Mesenchymal stem cell (in vitro differentiated cells and primary cell): ENCODE data around the gene BASP1.
"Not testable (repeated sequence)": the region's sequence is repeated elsewhere in the genome, so short reads cannot be mapped to it uniquely, and the experiment has no call there.

Experiments
- DNase-seq: peaks from one replicate; pipeline ENCODE4 v3.0.0-alpha.2; 2013
- H2AFZ ChIP-seq: one replicate; pipeline ENCODE4 v1.6.1; 2013; ENCODE audit warnings: low read depth, mild to moderate bottlenecking, control low read depth, inconsistent platforms, low read length, moderate library complexity
- H2AK5ac ChIP-seq: 2 replicates; pipeline ENCODE4 v1.6.1; 2013; ENCODE audit warnings: low read length, moderate library complexity, mild to moderate bottlenecking, inconsistent platforms; ENCODE audit not compliant: severe bottlenecking
- H2BK120ac ChIP-seq: one replicate; pipeline ENCODE4 v1.6.1; 2013; ENCODE audit warnings: low read depth, mild to moderate bottlenecking, inconsistent platforms, low read length, moderate library complexity
- H2BK12ac ChIP-seq, 2 experiments: one replicate each; pipeline ENCODE4 v1.6.1; 2013; ENCODE audit warnings: inconsistent platforms in 2 of 2, low read length in 2 of 2, mild to moderate bottlenecking in 2 of 2, moderate library complexity in 2 of 2, control low read depth in 1 of 2
- H2BK15ac ChIP-seq: one replicate; pipeline ENCODE4 v1.6.1; 2013; ENCODE audit warnings: mild to moderate bottlenecking, low read depth, inconsistent platforms; ENCODE audit not compliant: poor library complexity, severe bottlenecking
- H2BK5ac ChIP-seq: 2 replicates; pipeline ENCODE4 v1.6.1; 2013; ENCODE audit warnings: low read depth, mild to moderate bottlenecking, low read length, control low read depth, inconsistent platforms; ENCODE audit not compliant: poor library complexity, severe bottlenecking
- H3K14ac ChIP-seq, 2 experiments: one replicate each; pipeline ENCODE4 v1.6.1; 2013; ENCODE audit warnings: inconsistent platforms in 2 of 2, low read length in 2 of 2, control low read depth in 1 of 2, mild to moderate bottlenecking in 1 of 2, moderate library complexity in 1 of 2
- H3K18ac ChIP-seq, 2 experiments: one replicate each; pipeline ENCODE4 v1.6.1; 2013; ENCODE audit warnings: inconsistent platforms in 2 of 2, low read length in 2 of 2, control low read depth in 1 of 2, low read depth in 1 of 2, mild to moderate bottlenecking in 1 of 2
- H3K23ac ChIP-seq, 2 experiments: one replicate each; pipeline ENCODE4 v1.6.1; 2013; ENCODE audit warnings: inconsistent platforms in 2 of 2, low read length in 2 of 2, mild to moderate bottlenecking in 2 of 2, moderate library complexity in 2 of 2, control low read depth in 1 of 2
- H3K27ac ChIP-seq: 2 replicates; pipeline ENCODE4 v1.5.1; 2013; ENCODE audit warnings: mild to moderate bottlenecking, moderate library complexity, low read length, control low read depth, inconsistent platforms; ENCODE audit not compliant: poor library complexity, severe bottlenecking
- H3K27me3 ChIP-seq, 2 experiments: 2 replicates each; pipeline versions ENCODE4 v1.6.1 to v1.7.0; 2013; ENCODE audit warnings: low read length in 2 of 2, mild to moderate bottlenecking in 2 of 2, moderate library complexity in 2 of 2, control low read depth in 1 of 2, inconsistent platforms in 1 of 2; ENCODE audit not compliant: control insufficient read depth in 1 of 2, insufficient read depth in 1 of 2
- H3K36me3 ChIP-seq, 2 experiments: 2 replicates each; pipeline versions ENCODE4 v1.6.1 to v1.7.0; 2013; ENCODE audit warnings: low read length in 2 of 2, control low read depth in 1 of 2, inconsistent platforms in 1 of 2, low read depth in 1 of 2, mild to moderate bottlenecking in 1 of 2; ENCODE audit not compliant: insufficient read depth in 2 of 2, control insufficient read depth in 1 of 2
- H3K4ac ChIP-seq, 2 experiments: one replicate each; pipeline ENCODE4 v1.6.1; 2013; ENCODE audit warnings: inconsistent platforms in 2 of 2, low read length in 2 of 2, mild to moderate bottlenecking in 2 of 2, moderate library complexity in 2 of 2, control low read depth in 1 of 2, low read depth in 1 of 2
- H3K4me1 ChIP-seq: 2 replicates; pipeline ENCODE4 v1.6.1; 2013; ENCODE audit warnings: low read depth, low read length, control low read depth; ENCODE audit not compliant: control insufficient read depth, insufficient read depth
- H3K4me2 ChIP-seq: 2 replicates; pipeline ENCODE4 v1.6.1; 2013; ENCODE audit warnings: low read length, mild to moderate bottlenecking, inconsistent platforms; ENCODE audit not compliant: poor library complexity, severe bottlenecking
- H3K4me3 ChIP-seq, 2 experiments: 2 replicates each; pipeline versions ENCODE4 v1.5.1 to v1.7.0; 2013; ENCODE audit warnings: low read length in 2 of 2, mild to moderate bottlenecking in 2 of 2, control low read depth in 1 of 2, low read depth in 1 of 2; ENCODE audit not compliant: insufficient read depth in 1 of 2
- H3K79me1 ChIP-seq: replicated peaks from 2 replicates; pipeline ENCODE4 v1.6.1; 2013; ENCODE audit warnings: mild to moderate bottlenecking, control low read depth, low read length, inconsistent platforms; ENCODE audit not compliant: poor library complexity, severe bottlenecking
- H3K9ac ChIP-seq: 2 replicates; pipeline ENCODE4 v1.7.0; 2013; ENCODE audit warnings: mild to moderate bottlenecking, low read length, moderate library complexity
- H3K9me3 ChIP-seq: 2 replicates; pipeline ENCODE4 v1.7.0; 2013; ENCODE audit warnings: mild to moderate bottlenecking, low read length; ENCODE audit not compliant: control insufficient read depth
- H4K8ac ChIP-seq: one replicate; pipeline ENCODE4 v1.6.1; 2013; ENCODE audit warnings: inconsistent platforms, mild to moderate bottlenecking, low read length, moderate library complexity
- H4K91ac ChIP-seq: one replicate; pipeline ENCODE4 v1.6.1; 2013; ENCODE audit warnings: mild to moderate bottlenecking, low read length, inconsistent platforms
- WGBS: methylation state at CpG from one replicate; pipeline ENCODE4 v1.1.7; 2013; ENCODE audit warnings: mixed read lengths; 5-methylcytosine and 5-hydroxymethylcytosine counted together

BASP1 gene

GRCh38 chr5:17316970-17317459, 99.6 kb downstream of the BASP1 start:
- Histone ChIP-seq H4K91ac (no peak overlapping the region), H3K9me3 (no peaks in the 10 kb centered on the region), H2BK120ac (no peak overlapping the region), H2BK15ac (no peak overlapping the region), H3K9ac (no peak overlapping the region), H2AFZ (no peak overlapping the region), H2BK12ac (peak overlapping the region; percentile 33 to 79), H3K36me3 (no peaks in the 10 kb centered on the region), H3K18ac (no peak overlapping the region), H2BK5ac (no peak overlapping the region), H3K27me3 (no peaks in the 10 kb centered on the region), H2AK5ac (no peak overlapping the region), H3K23ac (no peak overlapping the region), H3K4me1 (peaks cover 5% of the 10 kb centered on the region), H3K27ac (peak overlapping the region; percentile 33), H3K79me1 (no peaks in the 10 kb centered on the region), H3K4me2 (no peak overlapping the region), H3K14ac (no peak overlapping the region), H4K8ac (no peak overlapping the region), H3K4ac (no peak overlapping the region), H3K4me3 (no peak overlapping the region)
- WGBS, result 16% methylated on average over 5 of the region's 6 CpGs
- peak; percentile 38 for DNase-seq

GRCh38 chr5:17317473-17317872, 100.0 kb downstream of the BASP1 start:
- no peak overlapping the region for H3K9ac ChIP-seq
- H3K18ac ChIP-seq, result no peak overlapping the region
- no peaks in the 10 kb centered on the region for H3K9me3 ChIP-seq
- no peaks in the 10 kb centered on the region for H3K79me1 ChIP-seq
- H3K23ac ChIP-seq, result no peak overlapping the region
- no peak overlapping the region for H3K4ac ChIP-seq
- no peak overlapping the region for H2AFZ ChIP-seq
- H4K8ac ChIP-seq, result peak overlapping the region; percentile 12
- no peak overlapping the region for H3K4me2 ChIP-seq
- H3K27me3 ChIP-seq, result no peaks in the 10 kb centered on the region
- H2BK120ac ChIP-seq, result no peak overlapping the region
- H3K36me3 ChIP-seq, result no peaks in the 10 kb centered on the region
- H4K91ac ChIP-seq, result peak overlapping the region; percentile 1
- WGBS, result 21% methylated on average over 4 of the region's 5 CpGs
- no peak overlapping the region for H3K27ac ChIP-seq
- H2BK5ac ChIP-seq, result no peak overlapping the region
- H3K4me1 ChIP-seq, result peaks cover 5% of the 10 kb centered on the region
- H3K4me3 ChIP-seq, result no peak overlapping the region
- no peak overlapping the region for H2AK5ac ChIP-seq
- peak; percentile 28 for DNase-seq
- H2BK12ac ChIP-seq, result no peak overlapping the region
- H2BK15ac ChIP-seq, result no peak overlapping the region
- no peak overlapping the region for H3K14ac ChIP-seq

GRCh38 chr5:17319095-17319494, 101.7 kb downstream of the BASP1 start:
- H4K8ac ChIP-seq, H2BK12ac ChIP-seq, H3K18ac ChIP-seq, H3K27me3 ChIP-seq, H3K79me1 ChIP-seq, H3K36me3 ChIP-seq, H3K27ac ChIP-seq, H2BK15ac ChIP-seq, H3K4me2 ChIP-seq, H3K9ac ChIP-seq, DNase-seq, H4K91ac ChIP-seq, H3K9me3 ChIP-seq, H2AFZ ChIP-seq, H2BK5ac ChIP-seq, H2BK120ac ChIP-seq, H3K23ac ChIP-seq, H3K14ac ChIP-seq, H2AK5ac ChIP-seq, H3K4ac ChIP-seq, H3K4me3 ChIP-seq, H3K4me1 ChIP-seq: not testable (repeated sequence)
- WGBS, result 100% methylated on average over 2 of the region's 3 CpGs

GRCh38 chr5:17325770-17326599, 108.6 kb downstream of the BASP1 start:
- H2BK15ac ChIP-seq, result no peak overlapping the region
- no peak overlapping the region for H4K8ac ChIP-seq

More at GRCh38 chr5:17325770-17326599, 108.6 kb downstream of the BASP1 start:
- no peak overlapping the region for H2BK120ac ChIP-seq
- H3K9me3 ChIP-seq, result no peaks in the 10 kb centered on the region
- H3K9ac ChIP-seq, result no peak overlapping the region
- no peaks in the 10 kb centered on the region for H3K79me1 ChIP-seq
- H3K4me2 ChIP-seq, result no peak overlapping the region
- 89% methylated on average over 3 of the region's 3 CpGs for WGBS
- no peaks in the 10 kb centered on the region for H3K36me3 ChIP-seq
- H3K14ac ChIP-seq, result no peak overlapping the region
- no peaks in the 10 kb centered on the region for H3K27me3 ChIP-seq
- H3K23ac ChIP-seq, result no peak overlapping the region
- DNase-seq, result no peak
- peaks cover 2% of the 10 kb centered on the region for H3K4me1 ChIP-seq
- H3K18ac ChIP-seq, result no peak overlapping the region
- no peak overlapping the region for H4K91ac ChIP-seq
- no peak overlapping the region for H3K27ac ChIP-seq
- no peak overlapping the region for H2AFZ ChIP-seq
- no peak overlapping the region for H3K4me3 ChIP-seq
- no peak overlapping the region for H3K4ac ChIP-seq
- H2BK12ac ChIP-seq, result no peak overlapping the region
- H2AK5ac ChIP-seq, result peak overlapping the region; percentile 85
- no peak overlapping the region for H2BK5ac ChIP-seq
